SK-N-MC (cell line): ENCODE data around the gene ABCB9.
A peak's percentile ranks its signal among the peaks of the same experiment; 100 is the strongest.
"Not testable (repeated sequence)": the region's sequence is repeated elsewhere in the genome, so short reads cannot be mapped to it uniquely, and the experiment has no call there.

Experiments used
- DNase-seq: peaks from one replicate; pipeline ENCODE4 v3.0.0-alpha.2; 2011; ENCODE audit warnings: low read depth, low spot score
- H3K27ac ChIP-seq: fragments of 200-600 bp; sonication (generic); 2 replicates; pipeline ENCODE4 v1.5.1; 2016; ENCODE audit warnings: mixed run types
- H3K36me3 ChIP-seq: fragments of 200-600 bp; sonication (generic); 2 replicates; pipeline ENCODE4 v1.6.1; 2017; ENCODE audit warnings: antibody characterized with exemption, low read length, mixed read lengths; ENCODE audit not compliant: insufficient read depth
- H3K4me3 ChIP-seq: fragments of 200-600 bp; sonication (generic); 2 replicates; pipeline ENCODE4 v1.5.1; 2016
- H3K9ac ChIP-seq: fragments of 200-600 bp; sonication (generic); 2 replicates; pipeline ENCODE4 v1.8.0; 2017; ENCODE audit warnings: mixed run types, mixed read lengths; ENCODE audit not compliant: insufficient read length
- H3K9me3 ChIP-seq: fragments of 200-600 bp; sonication (generic); 2 replicates; pipeline ENCODE4 v1.6.1; 2017; ENCODE audit warnings: low read depth, mild to moderate bottlenecking, antibody characterized with exemption, low read length, moderate library complexity, mixed read lengths
- EZH2 ChIP-seq: fragments of 200-600 bp; sonication (generic); IDR thresholded peaks from one replicate; pipeline ENCODE4 v1.6.1; 2017; ENCODE audit warnings: antibody characterized with exemption
- FOXP2 ChIP-seq: optimal IDR thresholded peaks from 2 replicates; pipeline ENCODE3; 2011; ENCODE audit warnings: mild to moderate bottlenecking, moderate library complexity; ENCODE audit not compliant: insufficient read depth; ENCODE audit errors: extremely low read length, control extremely low read depth
- POLR2AphosphoS5 ChIP-seq: IDR thresholded peaks from 2 replicates; pipeline ENCODE4 v1.6.1; 2012; ENCODE audit warnings: mild to moderate bottlenecking, low read depth, low read length, borderline replicate concordance

Gene ABCB9

GRCh38 chr12:122965851-122966742 lies at the start of gene ABCB9:
Gene ABCB9, minus strand, starts transcription at chr12:122966463. Its CDS starts 6,228 bp downstream, at chr12:122960235.
- Histone ChIP-seq H3K27ac (no peak within 1 kb of the TSS), H3K9ac (peak within 1 kb of the TSS; percentile 60), H3K36me3 (no peaks in the 10 kb centered on the region), H3K9me3 (no peaks in the 10 kb centered on the region), H3K4me3 (peak within 1 kb of the TSS; percentile 96)
- TF ChIP-seq POLR2AphosphoS5 (peak; percentile 75; the same call in 1 of the 2 replicates), EZH2 (no peak), FOXP2 (no peak)
- DNase-seq, result no peak

GRCh38 chr12:123014473-123014872 lies 48.2 kb upstream of the ABCB9 start:
- not testable (repeated sequence) for H3K27ac ChIP-seq, H3K4me3 ChIP-seq, H3K9me3 ChIP-seq, DNase-seq, H3K36me3 ChIP-seq, H3K9ac ChIP-seq

GRCh38 chr12:123013185-123014095 lies 47.2 kb upstream of the ABCB9 start:
- Histone ChIP-seq H3K36me3 (no peaks in the 10 kb centered on the region), H3K4me3 (no peak overlapping the region), H3K27ac (no peak overlapping the region), H3K9me3 (no peaks in the 10 kb centered on the region), H3K9ac (no peak overlapping the region)
- DNase-seq, result no peak
- TF ChIP-seq FOXP2, result no peak
- TF ChIP-seq EZH2, result no peak
- TF ChIP-seq POLR2AphosphoS5, result no peak

GRCh38 chr12:123011701-123012100 lies 45.4 kb upstream of the ABCB9 start:
- Histone ChIP-seq H3K36me3 (no peaks in the 10 kb centered on the region), H3K9ac (no peak overlapping the region), H3K4me3 (no peak overlapping the region), H3K9me3 (no peaks in the 10 kb centered on the region), H3K27ac (no peak overlapping the region)
- no peak for TF ChIP-seq FOXP2
- no peak for TF ChIP-seq POLR2AphosphoS5
- no peak for TF ChIP-seq EZH2
- no peak for DNase-seq

GRCh38 chr12:123010681-123011080 lies 44.4 kb upstream of the ABCB9 start:
- no peak for TF ChIP-seq EZH2
- TF ChIP-seq POLR2AphosphoS5, result no peak
- no peak for TF ChIP-seq FOXP2
- Histone ChIP-seq H3K9ac (no peak overlapping the region), H3K9me3 (no peaks in the 10 kb centered on the region), H3K4me3 (no peak overlapping the region), H3K36me3 (no peaks in the 10 kb centered on the region), H3K27ac (no peak overlapping the region)
- no peak for DNase-seq

GRCh38 chr12:123010110-123010509 lies 43.8 kb upstream of the ABCB9 start:
- Histone ChIP-seq H3K9me3 (no peaks in the 10 kb centered on the region), H3K9ac (no peak overlapping the region), H3K4me3 (no peak overlapping the region), H3K36me3 (no peaks in the 10 kb centered on the region), H3K27ac (no peak overlapping the region)
- no peak for DNase-seq
- TF ChIP-seq POLR2AphosphoS5, result no peak
- TF ChIP-seq FOXP2, result no peak
- TF ChIP-seq EZH2, result no peak

GRCh38 chr12:123006977-123007376 lies 40.7 kb upstream of the ABCB9 start:
- H3K9ac ChIP-seq, result no peak overlapping the region
- H3K27ac ChIP-seq, result no peak overlapping the region
- DNase-seq, result no peak
- no peaks in the 10 kb centered on the region for H3K9me3 ChIP-seq
- H3K36me3 ChIP-seq, result no peaks in the 10 kb centered on the region
- no peak overlapping the region for H3K4me3 ChIP-seq
- no peak for TF ChIP-seq POLR2AphosphoS5
- no peak for TF ChIP-seq EZH2
- no peak for TF ChIP-seq FOXP2

GRCh38 chr12:123005081-123005626 lies 38.9 kb upstream of the ABCB9 start:
- Histone ChIP-seq H3K4me3 (no peak overlapping the region), H3K36me3 (no peaks in the 10 kb centered on the region), H3K27ac (no peak overlapping the region), H3K9me3 (no peaks in the 10 kb centered on the region), H3K9ac (no peak overlapping the region)
- TF ChIP-seq EZH2 (no peak), POLR2AphosphoS5 (no peak), FOXP2 (no peak)
- DNase-seq, result no peak
